ENCODE data around the gene PDE6G. TPM values are rescaled to one million over a fixed set of nuclear protein-coding genes. Genes with fewer than 3 reads are reported as not detected.
A peak's percentile ranks its signal among the peaks of the same experiment; 100 is the strongest.

Gene PDE6G
- total and polyA plus RNA-seq, 2 of the 4 experiments (the other 2 are of a cell fraction) = 2.7 TPM; not detected in 1

DNA sequence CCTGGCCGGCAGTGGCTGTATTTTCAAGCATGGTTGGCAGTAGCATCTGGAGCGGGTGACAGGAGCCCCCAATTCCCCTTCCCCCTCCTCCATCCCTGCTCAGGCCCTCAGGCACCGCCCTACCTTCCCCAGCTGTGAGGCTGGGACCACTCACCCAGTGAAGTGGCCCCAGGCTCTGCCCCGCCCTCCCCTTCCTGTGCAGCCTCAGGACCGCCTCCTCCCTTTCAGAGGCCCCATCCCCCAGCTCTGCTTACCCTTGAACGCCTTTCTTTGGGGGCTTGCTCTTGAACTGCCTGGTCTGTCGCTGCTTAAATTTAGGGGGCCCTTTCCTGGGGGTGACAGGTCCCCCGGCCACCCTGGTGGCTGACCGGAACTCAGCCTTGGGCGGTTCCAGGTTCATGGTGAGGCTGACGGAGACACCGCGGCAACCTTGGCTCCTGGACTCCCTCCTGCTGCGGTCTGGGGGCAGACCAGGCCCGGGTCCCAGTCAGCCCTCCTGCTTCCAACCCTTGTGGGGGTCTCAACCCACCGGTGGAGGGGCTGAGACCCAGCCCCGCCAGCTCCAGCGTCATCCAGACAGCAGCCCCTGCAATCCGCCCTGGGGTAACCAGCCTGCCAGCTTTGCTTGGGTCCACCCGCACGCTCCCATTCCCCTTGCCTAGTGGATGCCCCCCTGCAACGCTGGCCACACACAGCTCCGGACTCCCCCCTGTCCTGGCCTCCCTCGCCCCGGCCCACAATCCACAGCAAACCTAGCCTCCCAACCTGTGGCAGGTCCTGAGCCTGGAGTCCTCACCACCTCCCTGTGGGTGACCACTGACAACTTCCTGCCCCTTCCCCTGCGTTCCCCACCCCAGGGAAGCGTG, 3.2 kb downstream of the PDE6G start:
- H4K91ac ChIP-seq (ENCODE audit: insufficient read depth, low read depth, low read length) = no peak overlapping the region
- no peak overlapping the region for H2BK15ac ChIP-seq (ENCODE audit: low read depth, low read length)
- peak overlapping the region; percentile 39; the same call in 1 of the 2 replicates for H2AK5ac ChIP-seq (ENCODE audit: low read depth, low read length)
- intact Hi-C loops (cut with micrococcal nuclease) = no loop called here
- H3K9me3 ChIP-seq (ENCODE audit: control insufficient read depth, insufficient read depth, low read length) = peaks cover 8% of the 10 kb centered on the region; the same call in 1 of the 2 replicates
- in situ Hi-C loops (cut with MboI; ENCODE audit: low sequenced_read_pairs) = no loop called here
- peaks cover 6% of the 10 kb centered on the region for H3K4me1 ChIP-seq (ENCODE audit: control insufficient read depth, insufficient read depth, low read length)
- H4K5ac ChIP-seq (ENCODE audit: low read depth, low read length) = no peak overlapping the region
- H3K9me1 ChIP-seq (ENCODE audit: insufficient read depth, low read length) = peaks cover 12% of the 10 kb centered on the region
- H4K20me1 ChIP-seq (ENCODE audit: insufficient read depth, low read length) = peaks cover 3% of the 10 kb centered on the region; the same call in 1 of the 2 replicates
- H2BK5ac ChIP-seq (ENCODE audit: low read depth, low read length, poor library complexity, severe bottlenecking) = no peak overlapping the region
- ATAC-seq (ENCODE audit: low read depth) (no peak), DNase-seq (no peak)
- H3K9ac ChIP-seq (ENCODE audit: low read depth, low read length) = no peak overlapping the region
- peak overlapping the region; percentile 51 for H2AFZ ChIP-seq (replicated peaks; ENCODE audit: low read length, poor library complexity)
- H3K4me3 ChIP-seq (ENCODE audit: insufficient read depth, low read depth, low read length) = no peak overlapping the region
- no peaks in the 10 kb centered on the region; a peak in 1 of 4 replicates for H3K79me1 ChIP-seq (ENCODE audit: low read depth in 1 of 2, low read length in 2 of 2)
- no peak overlapping the region for H3K56ac ChIP-seq (ENCODE audit: extremely low read depth, insufficient read depth, low read length)
- no peak overlapping the region for H3K27ac ChIP-seq (ENCODE audit: insufficient read depth, low read length)
- dilution Hi-C loops (cut with HindIII; ENCODE audit: low sequenced_read_pairs, unreplicated experiment) = no loop called here
- no TSS peak for BruUV-seq (replicated peaks)
- no peak overlapping the region for H2BK20ac ChIP-seq (ENCODE audit: low read depth, low read length)
- ChIA-PET POLR2A (ENCODE audit: unreplicated experiment) (no interaction called here), CTCF (no interaction called here)
- no peak overlapping the region for H3K4me2 ChIP-seq (ENCODE audit: low read depth, low read length)
- H3K18ac ChIP-seq (ENCODE audit: low read depth, low read length) = no peak overlapping the region
- H2AK9ac ChIP-seq (replicated peaks; ENCODE audit: low read depth, low read length, poor library complexity) = peak overlapping the region; percentile 28
- no peak overlapping the region for H3K4ac ChIP-seq (ENCODE audit: low read depth, low read length)
- H3K27me3 ChIP-seq (ENCODE audit: control insufficient read depth, insufficient read depth, low read length) = peaks cover 9% of the 10 kb centered on the region
- TF ChIP-seq RCOR1 (IDR thresholded peaks at IDR 0.05; ENCODE audit: insufficient replicate concordance, low read length) (no peak), SMC3 (IDR thresholded peaks at IDR 0.05; ENCODE audit: low read depth, low read length) (no peak), CTCF (conservative IDR thresholded peaks at IDR 0.05; ENCODE audit: low read depth, low read length) (no peak), USF2 (IDR thresholded peaks at IDR 0.05; ENCODE audit: low read depth, low read length) (no peak), MAZ (IDR thresholded peaks at IDR 0.05; ENCODE audit: borderline replicate concordance, low read depth, low read length) (no peak), RFX5 (IDR thresholded peaks at IDR 0.05; ENCODE audit: low read depth, low read length) (no peak), MAFK (IDR thresholded peaks at IDR 0.05; ENCODE audit: low read depth, low read length) (no peak), RAD21 (IDR thresholded peaks at IDR 0.05; ENCODE audit: low read length) (no peak), POLR2A (IDR thresholded peaks at IDR 0.05; ENCODE audit: low read depth, low read length) (no peak), BHLHE40 (IDR thresholded peaks at IDR 0.05; ENCODE audit: low read depth, low read length) (no peak), MXI1 (IDR thresholded peaks at IDR 0.05; ENCODE audit: borderline replicate concordance, low read depth, low read length) (no peak), NFE2L2 (IDR thresholded peaks at IDR 0.05; ENCODE audit: low read depth, low read length) (no peak)
- H3K36me3 ChIP-seq (ENCODE audit: control insufficient read depth, insufficient read depth, low read length) = no peaks in the 10 kb centered on the region
- H3K14ac ChIP-seq (replicated peaks; ENCODE audit: low read depth, low read length) = no peak overlapping the region
- H3K23ac ChIP-seq (ENCODE audit: low read depth, low read length) = no peak overlapping the region
- no peak overlapping the region for H4K8ac ChIP-seq (ENCODE audit: low read depth in 2 of 2, low read length in 2 of 2)
- WGBS, 2 experiments (ENCODE audit: extremely low coverage in 2 of 2, insufficient read length in 1 of 2) = 75% methylated on average over 2 of the region's 27 CpGs; no CpG with 5 or more reads in 1 of the 2 experiments
- H2BK120ac ChIP-seq (ENCODE audit: low read depth, low read length) = no peak overlapping the region
